Testis (tissue), 2 donors: ENCODE measurements around the gene VKORC1.

Source experiments
- CTCF ChIP-seq, 3 experiments: fragments of 450-650 bp in 2 of 3; fragments of 200-600 bp in 1 of 3; sonication (generic) in 1 of 3; IDR thresholded peaks; one replicate each; pipeline ENCODE4 v1.5.1; 2016 to 2019; ENCODE audit warnings: antibody characterized with exemption in 3 of 3, mild to moderate bottlenecking in 2 of 3, moderate library complexity in 1 of 3
- POLR2A ChIP-seq: fragments of 450-650 bp; IDR thresholded peaks from one replicate; pipeline ENCODE4 v1.6.1; 2017; ENCODE audit warnings: antibody characterized with exemption, mild to moderate bottlenecking, moderate library complexity

- TF ChIP-seq CTCF (IDR thresholded peaks at IDR 0.05) (no peak), POLR2A (no peak)
Observed at GRCh38 chr16:31085873-31086628, 8.5 kb downstream of the VKORC1 start.
